ENCODE results near the gene HTR6.

GRCh38 chr1:19725606-19726005, 60.9 kb downstream of the HTR6 start:
- TF ChIP-seq CTCF (IDR thresholded peaks at IDR 0.05; ENCODE audit: low read length) (no peak), EZH2 (optimal IDR thresholded peaks at IDR 0.05; ENCODE audit: low read depth, low read length) (no peak)

All from MM.1S (cell line).